GM21526 (cell line): ENCODE results near the gene PRAC1.
"Not testable (repeated sequence)": the region's sequence is repeated elsewhere in the genome, so short reads cannot be mapped to it uniquely, and the experiment has no call there.

Experiments used
- ATAC-seq: cut with Tn5 transposase; IDR thresholded peaks from one replicate; pipeline ENCODE4 v1.9.1; 2021; ENCODE audit warnings: moderate library complexity; ENCODE audit not compliant: unreplicated experiment, low FRiP score

The PRAC1 gene

DNA sequence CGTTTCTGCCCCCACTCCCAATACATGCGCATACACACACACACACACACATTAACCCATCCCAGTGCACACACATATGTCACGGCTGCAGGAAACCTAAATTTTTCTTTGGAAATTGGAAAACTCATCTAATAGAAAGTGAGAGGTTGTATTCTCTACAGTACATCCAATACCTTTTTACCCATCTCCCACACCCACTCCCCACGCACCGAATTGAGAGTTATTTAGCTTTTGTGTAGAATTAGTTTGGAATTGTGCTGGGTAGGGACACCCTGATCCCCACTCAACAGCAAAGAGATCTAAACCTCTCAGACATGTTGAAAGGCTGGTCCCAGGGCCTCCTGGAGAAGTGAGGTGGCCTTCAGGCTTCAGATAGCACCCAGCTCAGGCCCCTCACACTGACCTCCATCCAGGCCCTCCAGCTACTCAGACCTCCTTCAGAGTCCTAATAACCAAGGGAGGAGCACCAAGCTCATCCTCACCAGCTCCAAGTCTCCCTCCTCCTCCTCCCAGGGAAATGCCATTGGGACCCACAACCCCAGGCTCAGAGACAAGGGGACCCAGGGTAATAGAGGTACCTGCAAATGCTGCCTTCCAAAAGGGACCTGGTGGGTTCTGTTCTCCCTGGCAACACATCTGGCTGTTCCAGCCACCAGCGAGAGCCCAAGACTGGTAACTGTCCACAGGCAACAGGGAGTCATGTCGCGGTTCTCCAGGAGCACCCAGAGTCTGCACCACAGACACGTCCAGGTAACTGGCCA is 5.3 kb upstream of the PRAC1 start:
- ATAC-seq, result no peak

DNA sequence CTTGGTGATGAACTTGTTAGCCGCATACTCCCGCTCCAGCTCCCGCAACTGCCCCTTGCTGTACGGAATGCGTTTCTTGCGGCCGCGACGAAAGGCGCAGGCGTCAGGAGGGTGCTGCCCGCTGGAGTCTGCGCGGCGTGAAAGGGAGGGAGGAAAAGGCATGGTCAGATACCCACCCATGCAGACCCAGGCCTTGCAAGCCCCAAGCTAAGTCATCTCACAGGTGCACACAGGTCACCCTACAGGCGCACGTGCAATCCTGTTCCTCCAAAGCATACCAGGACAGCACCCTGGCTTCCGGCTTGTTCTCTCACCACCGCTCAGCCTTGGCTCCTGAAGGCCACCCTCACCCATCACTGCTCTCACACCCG is 4.6 kb upstream of the PRAC1 start:
- ATAC-seq, result no peak

DNA sequence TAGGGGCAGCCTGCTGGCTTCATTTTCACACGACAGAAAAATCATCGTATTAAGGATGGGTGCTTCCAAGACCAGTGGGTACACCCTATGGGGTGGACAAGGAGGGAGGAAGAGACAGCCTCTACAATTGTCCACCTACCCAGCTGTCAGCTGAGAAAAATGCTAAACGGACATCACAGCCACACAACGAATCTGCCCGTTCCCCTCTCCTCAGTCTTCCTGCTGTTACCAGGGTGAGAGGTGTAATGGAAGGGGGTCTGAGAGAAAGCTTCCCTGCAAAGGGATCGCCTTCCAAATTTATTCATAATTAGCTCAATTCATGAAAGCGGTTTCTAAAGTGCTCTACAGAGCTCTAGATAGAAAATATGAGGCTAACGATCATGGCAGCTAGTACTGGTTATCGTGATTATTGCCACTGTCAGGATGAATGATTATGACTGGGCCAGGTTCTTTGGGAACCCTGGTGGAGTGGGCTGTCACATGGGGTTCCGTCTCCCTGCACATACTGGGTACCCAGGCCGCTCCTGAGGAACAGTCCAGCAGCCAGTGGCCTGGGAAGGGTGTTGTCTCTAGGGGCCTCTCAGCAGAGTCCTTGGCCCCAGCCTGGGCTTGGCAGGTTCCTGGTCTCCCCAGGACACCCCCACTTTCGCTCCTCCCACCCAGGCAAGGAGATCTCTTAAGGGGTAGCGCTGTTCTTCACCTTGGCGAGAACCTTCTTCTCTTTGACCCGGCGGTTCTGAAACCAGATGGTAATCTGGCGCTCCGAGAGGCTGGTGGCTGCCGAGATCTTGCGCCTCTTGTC is 4.0 kb upstream of the PRAC1 start:
- no peak for ATAC-seq

DNA sequence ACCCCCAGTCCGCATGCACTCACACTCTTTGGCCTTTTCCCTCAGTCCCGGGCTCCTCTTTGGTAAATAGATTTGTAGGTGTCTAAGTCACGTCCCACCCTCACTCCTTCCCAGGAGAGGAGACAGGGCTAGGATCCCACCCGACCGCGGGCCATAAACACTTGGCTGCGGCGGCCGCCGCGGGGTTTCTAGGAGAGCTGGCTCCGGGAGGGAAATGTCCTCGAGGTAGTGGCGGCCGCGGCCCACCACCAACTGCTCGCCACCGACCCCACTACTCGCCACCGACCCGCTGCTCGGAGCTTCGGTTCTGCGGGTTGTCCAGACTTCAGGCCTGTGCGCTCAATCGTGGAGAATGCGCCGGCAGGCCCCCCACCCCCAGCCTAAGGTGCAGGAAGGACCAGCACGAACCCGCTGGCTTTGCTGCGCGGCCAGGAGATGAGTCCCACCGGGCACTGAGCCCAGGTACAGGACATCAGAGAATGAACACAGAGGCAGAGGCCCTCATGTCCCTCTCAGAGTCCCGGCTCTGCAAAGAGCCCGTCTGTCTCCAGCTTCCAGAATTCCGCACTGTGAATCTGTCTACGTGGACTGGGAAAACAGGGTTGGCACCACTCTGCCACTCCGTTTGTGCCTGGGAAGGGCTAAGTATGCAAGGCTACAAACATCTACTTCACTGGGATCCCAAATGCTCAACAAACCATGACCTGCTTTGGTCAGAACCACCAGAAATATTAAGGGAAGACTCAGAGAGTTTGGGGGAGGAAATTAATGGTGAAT is 3.2 kb upstream of the PRAC1 start:
- no peak for ATAC-seq

DNA sequence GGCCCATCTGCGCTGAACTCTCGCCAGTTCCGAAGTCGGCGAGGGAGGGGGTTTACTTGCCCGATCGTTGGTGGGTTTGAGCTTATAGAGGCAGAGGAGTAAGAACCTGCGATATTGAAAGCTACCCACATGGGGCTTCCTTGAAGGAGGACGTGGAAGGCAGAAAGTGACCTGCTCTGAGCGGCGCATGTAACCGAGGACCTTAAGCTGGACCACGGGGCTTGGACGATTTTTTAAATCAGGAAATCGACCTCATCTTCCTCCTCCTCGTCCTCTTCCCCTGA is 2.6 kb upstream of the PRAC1 start:
- no peak for ATAC-seq

DNA sequence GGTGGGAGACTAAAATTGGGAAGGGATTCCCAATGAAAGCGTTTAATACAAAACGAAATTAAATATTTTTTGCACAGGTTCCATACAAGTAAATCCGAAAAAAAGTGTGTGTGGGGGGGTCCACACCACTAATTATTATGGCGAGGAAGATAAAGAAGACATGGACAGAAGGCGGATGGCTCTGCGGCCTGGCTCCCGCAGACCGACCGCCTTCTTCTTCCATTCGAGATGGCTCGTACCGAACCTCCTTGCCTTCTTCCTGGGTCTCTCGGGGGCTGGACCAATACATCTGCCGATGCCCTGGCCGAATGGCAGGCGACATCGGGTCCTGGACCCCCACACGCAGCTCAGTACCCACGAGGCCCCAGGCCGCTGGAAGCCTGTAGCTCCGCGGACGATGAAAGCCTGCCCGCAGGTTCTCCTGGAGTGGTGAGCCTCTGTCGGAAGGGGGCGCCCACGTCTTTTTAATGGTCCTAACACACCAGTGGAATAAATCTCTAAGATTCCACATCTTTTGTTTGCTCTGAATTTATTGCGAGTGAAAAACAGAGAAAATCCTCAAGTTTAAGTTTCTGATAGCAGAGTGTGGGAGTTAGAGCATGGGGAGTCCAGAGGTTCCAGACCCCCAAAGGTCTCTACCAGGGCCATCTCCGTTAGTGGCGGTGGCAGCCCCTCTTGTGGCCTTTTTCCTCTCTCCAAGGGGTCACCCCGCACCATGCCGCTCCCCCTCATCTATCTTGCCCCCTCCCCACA is 2.1 kb upstream of the PRAC1 start:
- no peak for ATAC-seq

DNA sequence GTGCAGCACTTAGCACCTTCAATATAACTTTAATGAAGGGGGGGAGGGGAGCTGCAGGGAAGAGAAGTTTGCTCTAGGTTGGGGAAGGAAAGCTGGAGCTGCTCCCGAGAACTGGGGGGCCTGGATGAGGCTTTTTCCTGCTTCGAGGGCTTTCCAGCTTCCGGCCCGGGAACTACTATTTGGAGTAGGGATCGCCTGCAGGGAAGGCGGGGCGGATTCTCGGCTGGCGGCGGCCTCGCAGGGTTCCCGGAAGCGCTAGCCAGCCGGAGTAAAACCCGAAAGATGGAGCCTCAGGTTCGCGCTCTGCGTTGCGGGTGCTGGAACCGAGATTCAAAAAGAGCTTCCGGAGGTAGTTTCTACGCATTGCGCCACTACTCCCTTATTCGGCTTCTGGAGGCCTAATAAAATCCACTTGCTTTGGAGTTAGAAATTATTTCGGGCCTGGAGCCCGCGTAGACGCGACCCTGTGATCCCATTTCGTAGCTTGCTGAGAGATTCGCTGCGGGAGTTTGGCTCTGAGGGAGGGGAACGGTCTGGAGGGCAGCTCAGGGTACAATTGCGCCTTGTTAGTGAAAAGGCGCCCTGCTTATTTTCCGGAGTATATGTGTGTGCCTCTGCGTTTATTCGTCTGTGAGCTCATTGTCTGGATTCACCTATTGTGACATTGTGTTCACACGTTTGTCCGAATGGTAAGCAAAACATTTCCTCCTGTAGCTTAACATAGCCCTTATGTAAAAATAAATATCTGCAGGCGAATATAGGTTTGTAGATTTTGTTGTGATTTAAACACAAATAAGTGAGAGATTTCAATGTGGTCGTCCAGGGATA is 1.3 kb upstream of the PRAC1 start:
- no peak for ATAC-seq

DNA sequence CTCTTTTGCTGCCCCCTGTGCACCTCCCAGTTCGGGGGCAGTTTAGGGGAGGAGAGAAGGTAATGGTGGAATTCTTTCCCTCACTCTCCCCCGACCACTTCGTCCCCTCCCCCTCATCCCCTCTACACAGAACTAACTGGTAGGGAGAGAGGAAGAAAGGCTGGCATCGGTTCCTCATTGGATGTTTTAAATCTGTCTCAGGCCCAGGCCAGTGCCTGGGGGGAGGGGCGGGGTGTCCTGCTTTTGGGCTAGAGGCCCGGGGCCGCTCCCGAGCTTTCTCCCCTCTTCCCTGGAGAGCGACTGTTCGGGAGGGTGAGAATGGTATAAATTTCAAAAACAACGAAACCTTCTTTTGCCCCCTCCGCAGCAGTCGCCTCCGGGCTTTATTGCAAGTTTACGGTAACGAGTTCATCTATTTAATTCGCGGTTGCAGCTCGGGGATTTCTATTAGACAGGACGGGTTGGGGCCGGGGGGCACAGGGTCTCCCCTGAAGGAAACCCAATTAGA is 651 bp upstream of the PRAC1 start, which contains the start of gene PRAC2:
Gene PRAC2, plus strand, starts transcription at position 271 of the 508 bp plus-strand sequence. CDS start 1,226 bp downstream, outside the sequence.
- no peak for ATAC-seq

DNA sequence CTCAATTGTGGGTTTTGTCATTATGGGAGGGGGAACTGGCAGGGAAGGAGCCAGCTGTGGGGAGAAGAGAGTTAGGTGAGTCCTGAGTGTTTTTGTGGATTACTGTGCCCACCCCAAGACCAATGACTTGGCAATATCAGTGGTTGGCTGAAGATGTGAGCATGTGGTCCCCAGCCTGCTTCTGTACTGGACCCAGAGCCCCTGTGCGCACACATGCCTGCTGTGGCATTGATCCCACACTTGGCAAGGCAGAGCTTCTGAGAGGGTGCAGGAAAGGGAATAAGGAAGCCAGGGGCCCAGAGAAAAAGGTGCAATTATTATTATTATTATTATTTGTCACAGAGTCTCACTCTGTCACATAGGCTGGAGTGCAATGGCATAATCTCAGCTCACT is 1.3 kb downstream of the PRAC1 start:
- no peak for ATAC-seq

DNA sequence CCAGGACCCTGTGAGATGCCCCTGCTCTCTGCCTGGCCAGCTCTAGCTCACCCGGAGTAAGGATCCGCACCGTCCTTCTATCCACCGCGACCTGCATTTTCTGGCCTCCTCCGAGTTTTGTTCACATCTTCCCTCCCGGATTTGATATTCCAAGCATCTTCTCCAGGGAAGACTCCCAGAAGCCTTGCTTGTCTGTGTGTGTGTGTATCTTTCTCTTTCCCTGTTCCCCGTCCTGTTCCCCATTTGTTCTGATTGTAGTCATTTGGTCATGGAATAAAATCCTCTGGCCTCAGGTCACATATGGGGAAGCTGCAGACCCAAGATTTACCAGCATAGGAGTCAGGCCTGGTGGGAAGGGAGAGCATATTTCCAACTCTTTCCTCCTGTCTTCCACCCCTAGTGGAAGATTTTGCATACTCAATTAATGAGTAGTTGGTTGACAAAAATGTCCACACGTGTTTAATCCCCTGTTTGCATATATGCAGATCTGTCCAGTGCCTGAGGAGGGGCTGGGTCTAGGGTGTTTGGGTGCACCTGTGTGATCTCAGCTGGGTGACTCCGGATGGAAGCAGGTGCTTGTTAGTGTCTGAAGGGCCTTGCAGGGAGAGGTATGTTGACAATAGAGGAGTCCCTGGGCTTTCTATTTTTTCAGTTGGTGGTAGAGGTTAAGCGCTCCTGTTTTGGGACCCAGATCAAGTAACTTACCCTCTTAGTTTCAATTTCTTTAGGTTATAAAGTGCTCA is 1.9 kb downstream of the PRAC1 start:
- no peak for ATAC-seq

DNA sequence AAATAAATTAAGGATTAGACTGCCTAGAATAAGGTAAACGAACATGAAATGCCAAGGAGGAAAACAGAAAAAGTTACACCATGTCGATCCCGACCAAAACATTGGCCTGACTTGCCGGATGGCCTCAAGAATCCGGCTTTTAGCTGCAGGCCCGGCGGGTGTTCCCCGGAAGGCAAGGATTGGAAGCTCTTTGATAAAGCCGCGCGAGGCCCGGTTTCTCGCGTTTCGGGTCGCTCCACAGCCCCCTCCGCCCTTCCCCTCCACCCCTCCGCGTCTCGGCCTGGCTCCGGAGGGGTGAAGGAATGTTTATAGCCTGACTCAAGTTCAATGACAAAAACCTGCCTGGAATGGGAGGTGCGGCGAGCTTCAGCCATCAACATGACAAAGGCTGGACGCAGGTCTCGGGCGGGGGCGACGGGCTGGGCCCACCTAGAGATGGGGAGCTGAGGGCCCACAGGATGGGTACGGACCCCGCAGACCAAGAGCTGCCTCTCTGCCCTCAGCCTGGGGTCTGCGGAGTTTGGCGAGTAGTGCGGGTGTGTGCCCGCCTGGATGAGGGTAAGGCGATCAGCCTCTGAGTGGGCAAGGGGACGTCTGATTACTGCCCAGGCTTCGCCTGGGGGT is 2.6 kb downstream of the PRAC1 start:
- ATAC-seq, result no peak

DNA sequence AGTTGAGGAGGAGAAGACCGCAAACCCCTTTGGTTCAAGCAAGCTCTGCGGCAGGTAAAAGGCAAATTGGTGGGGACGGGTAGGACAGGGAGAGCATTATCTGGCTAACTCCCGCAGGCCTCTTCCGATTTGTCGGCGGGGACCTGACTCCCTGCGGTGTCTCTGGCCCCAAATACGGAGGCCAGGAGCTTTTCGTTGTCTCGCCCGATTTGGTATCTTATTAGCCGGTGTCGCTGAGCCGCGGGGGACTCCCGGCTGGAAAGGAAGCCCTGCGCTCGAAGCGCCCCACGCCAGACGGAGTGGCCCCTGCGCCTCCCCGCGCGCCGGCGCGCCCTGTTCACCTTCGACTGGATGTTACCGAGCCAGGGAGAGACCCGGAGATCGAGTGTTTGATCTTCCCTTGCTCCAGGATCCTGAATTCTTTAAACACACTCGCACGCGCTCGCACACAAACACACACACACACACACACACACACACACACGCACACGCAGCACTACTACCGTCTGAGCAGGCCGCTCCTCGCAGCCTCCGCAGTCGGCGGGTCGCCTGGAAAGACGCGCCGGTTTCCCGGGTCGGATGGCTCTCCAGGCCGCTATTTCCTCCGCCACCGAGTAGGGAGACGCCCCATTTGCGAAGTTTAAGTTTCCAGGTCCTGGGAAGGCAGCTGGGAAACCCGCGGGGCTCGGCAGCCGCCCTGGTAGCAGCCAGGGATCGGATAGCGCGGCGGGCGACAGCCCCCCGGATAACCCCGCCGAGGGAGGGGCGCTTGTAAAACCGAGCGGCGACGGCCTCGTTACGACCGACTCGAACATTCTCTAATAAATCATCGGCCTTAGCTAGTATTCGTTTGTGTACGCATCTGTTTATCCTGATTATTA is 3.3 kb downstream of the PRAC1 start:
- no peak for ATAC-seq

DNA sequence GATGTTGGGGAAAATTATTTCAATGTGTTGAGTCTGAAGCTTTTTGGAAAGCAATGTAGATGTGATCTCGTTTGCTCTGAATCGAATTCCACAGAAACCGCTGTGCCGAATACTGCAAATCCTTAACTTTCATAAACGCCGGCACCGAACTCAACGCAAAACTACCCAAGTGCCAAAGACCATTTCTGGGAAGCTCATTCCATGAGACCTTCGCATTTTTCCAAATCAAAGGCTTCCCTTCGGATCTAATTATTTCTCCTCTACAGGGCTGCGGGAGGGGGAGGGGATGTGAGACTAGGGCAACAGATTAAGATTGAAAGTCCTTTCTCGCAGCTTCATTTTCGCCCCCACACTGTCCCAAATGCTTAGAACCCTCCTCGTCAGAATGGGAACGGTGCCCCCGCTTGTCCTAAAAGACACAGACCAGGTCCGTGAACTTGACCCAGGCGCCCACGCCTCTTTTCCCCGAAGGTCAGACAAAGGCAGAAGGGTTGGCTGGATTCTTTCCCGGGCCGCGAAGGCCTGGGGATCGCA is 4.0 kb downstream of the PRAC1 start:
- ATAC-seq, result no peak

DNA sequence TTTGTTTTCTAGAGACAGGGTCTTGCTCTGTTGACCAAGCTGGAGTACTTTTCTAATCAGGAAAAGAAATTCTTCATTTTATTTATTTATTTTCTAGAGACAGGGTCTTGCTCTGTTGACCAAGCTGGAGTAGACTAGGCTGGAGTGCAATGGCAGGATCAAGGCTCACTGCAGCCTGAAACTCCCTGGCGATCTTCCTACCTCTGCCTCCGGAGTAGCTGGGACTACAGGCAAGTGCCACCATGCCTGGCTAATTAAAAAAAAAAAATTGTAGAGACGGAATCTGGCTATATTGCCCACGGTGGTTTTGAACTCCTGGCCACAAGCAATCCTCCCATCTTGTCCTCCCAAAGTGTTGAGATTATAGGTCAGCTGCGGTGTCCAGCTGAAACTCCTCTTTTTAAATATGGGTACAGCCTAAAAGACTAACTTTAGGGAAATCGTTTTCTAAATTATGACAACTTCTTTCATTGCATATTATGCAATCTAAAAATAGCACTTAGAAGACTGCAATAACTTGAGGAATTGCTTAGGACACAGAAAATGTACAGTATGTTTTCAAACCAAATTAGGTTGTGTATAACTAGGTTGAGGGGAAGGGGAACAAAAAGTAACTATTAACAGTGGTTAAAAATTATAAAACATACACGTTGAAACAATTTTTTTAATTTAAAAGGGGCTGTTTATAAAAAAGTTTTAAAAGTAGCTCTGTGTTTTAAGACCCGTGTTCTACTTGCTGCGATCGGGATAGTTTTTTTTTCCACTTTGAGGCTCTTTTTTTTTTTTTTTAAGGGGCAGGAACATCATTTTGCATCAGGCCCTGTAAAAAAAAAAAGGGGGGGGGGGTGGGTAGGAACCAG is 4.7 kb downstream of the PRAC1 start:
- ATAC-seq, result no peak

DNA sequence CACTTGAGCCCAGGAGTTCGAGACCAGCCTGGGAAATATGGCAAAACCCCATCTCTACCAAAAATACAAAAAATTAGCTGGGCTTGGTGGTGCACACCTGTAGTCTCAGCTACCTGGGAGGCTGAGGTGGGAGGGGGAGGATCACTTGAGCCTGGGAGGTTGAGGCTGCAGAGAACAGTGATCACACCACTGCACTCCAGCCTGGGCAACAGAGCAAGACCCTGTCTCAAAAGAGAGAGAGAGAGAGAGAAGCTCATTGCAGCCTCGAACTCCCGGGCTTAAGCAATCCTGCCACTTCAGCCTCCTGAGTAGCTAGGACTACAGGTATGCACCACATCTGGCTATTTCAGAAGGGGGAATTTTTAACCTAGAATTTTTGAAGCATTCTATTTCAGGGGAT is 5.8 kb downstream of the PRAC1 start:
- not testable (repeated sequence) for ATAC-seq
